ENCODE results near the gene SDC3. TPM values are rescaled to one million over a fixed set of nuclear protein-coding genes. Genes with fewer than 3 reads are reported as not detected.

The SDC3 gene
- total and polyA plus RNA-seq, 2 of the 8 experiments (the other 6 are each of a cell fraction or from before 2014, with no cell fraction given) = 7.0 to 27.0 TPM

DNA sequence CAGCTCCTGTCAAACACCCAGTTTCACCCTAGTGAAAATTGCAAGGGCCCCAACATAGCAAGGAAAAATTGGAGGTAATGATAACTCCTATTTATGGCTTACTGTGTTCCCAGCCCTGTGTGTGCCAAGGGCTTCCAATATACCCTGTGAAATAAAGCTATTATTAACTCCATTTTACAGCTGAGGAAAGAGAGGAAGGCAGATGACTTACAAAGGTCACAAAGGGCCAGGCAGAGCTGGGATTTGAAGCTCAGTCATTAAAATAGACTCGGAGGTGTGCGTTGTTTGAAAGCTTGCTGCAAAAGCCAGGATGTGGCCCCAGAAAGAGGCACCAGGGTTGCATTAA lies 20.2 kb upstream of the SDC3 start (continued):
- TF ChIP-seq, protein P1, sequence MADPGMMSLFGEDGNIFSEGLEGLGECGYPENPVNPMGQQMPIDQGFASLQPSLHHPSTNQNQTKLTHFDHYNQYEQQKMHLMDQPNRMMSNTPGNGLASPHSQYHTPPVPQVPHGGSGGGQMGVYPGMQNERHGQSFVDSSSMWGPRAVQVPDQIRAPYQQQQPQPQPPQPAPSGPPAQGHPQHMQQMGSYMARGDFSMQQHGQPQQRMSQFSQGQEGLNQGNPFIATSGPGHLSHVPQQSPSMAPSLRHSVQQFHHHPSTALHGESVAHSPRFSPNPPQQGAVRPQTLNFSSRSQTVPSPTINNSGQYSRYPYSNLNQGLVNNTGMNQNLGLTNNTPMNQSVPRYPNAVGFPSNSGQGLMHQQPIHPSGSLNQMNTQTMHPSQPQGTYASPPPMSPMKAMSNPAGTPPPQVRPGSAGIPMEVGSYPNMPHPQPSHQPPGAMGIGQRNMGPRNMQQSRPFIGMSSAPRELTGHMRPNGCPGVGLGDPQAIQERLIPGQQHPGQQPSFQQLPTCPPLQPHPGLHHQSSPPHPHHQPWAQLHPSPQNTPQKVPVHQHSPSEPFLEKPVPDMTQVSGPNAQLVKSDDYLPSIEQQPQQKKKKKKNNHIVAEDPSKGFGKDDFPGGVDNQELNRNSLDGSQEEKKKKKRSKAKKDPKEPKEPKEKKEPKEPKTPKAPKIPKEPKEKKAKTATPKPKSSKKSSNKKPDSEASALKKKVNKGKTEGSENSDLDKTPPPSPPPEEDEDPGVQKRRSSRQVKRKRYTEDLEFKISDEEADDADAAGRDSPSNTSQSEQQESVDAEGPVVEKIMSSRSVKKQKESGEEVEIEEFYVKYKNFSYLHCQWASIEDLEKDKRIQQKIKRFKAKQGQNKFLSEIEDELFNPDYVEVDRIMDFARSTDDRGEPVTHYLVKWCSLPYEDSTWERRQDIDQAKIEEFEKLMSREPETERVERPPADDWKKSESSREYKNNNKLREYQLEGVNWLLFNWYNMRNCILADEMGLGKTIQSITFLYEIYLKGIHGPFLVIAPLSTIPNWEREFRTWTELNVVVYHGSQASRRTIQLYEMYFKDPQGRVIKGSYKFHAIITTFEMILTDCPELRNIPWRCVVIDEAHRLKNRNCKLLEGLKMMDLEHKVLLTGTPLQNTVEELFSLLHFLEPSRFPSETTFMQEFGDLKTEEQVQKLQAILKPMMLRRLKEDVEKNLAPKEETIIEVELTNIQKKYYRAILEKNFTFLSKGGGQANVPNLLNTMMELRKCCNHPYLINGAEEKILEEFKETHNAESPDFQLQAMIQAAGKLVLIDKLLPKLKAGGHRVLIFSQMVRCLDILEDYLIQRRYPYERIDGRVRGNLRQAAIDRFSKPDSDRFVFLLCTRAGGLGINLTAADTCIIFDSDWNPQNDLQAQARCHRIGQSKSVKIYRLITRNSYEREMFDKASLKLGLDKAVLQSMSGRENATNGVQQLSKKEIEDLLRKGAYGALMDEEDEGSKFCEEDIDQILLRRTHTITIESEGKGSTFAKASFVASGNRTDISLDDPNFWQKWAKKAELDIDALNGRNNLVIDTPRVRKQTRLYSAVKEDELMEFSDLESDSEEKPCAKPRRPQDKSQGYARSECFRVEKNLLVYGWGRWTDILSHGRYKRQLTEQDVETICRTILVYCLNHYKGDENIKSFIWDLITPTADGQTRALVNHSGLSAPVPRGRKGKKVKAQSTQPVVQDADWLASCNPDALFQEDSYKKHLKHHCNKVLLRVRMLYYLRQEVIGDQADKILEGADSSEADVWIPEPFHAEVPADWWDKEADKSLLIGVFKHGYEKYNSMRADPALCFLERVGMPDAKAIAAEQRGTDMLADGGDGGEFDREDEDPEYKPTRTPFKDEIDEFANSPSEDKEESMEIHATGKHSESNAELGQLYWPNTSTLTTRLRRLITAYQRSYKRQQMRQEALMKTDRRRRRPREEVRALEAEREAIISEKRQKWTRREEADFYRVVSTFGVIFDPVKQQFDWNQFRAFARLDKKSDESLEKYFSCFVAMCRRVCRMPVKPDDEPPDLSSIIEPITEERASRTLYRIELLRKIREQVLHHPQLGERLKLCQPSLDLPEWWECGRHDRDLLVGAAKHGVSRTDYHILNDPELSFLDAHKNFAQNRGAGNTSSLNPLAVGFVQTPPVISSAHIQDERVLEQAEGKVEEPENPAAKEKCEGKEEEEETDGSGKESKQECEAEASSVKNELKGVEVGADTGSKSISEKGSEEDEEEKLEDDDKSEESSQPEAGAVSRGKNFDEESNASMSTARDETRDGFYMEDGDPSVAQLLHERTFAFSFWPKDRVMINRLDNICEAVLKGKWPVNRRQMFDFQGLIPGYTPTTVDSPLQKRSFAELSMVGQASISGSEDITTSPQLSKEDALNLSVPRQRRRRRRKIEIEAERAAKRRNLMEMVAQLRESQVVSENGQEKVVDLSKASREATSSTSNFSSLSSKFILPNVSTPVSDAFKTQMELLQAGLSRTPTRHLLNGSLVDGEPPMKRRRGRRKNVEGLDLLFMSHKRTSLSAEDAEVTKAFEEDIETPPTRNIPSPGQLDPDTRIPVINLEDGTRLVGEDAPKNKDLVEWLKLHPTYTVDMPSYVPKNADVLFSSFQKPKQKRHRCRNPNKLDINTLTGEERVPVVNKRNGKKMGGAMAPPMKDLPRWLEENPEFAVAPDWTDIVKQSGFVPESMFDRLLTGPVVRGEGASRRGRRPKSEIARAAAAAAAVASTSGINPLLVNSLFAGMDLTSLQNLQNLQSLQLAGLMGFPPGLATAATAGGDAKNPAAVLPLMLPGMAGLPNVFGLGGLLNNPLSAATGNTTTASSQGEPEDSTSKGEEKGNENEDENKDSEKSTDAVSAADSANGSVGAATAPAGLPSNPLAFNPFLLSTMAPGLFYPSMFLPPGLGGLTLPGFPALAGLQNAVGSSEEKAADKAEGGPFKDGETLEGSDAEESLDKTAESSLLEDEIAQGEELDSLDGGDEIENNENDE (IDR thresholded peaks at IDR 0.05; ENCODE audit: insufficient replicate concordance, low read length) = no peak
- no peak for TF ChIP-seq CEBPB (IDR thresholded peaks at IDR 0.05; ENCODE audit: low read depth, low read length)
- TF ChIP-seq SUZ12 (IDR thresholded peaks at IDR 0.05; ENCODE audit: low read length) = no peak
- no peak for TF ChIP-seq RBBP5 (IDR thresholded peaks at IDR 0.05; ENCODE audit: borderline replicate concordance, low read depth, low read length)
- TF ChIP-seq JUND (IDR thresholded peaks at IDR 0.05; ENCODE audit: low read length) = no peak
- no peak for TF ChIP-seq CTCF (IDR thresholded peaks at IDR 0.05; ENCODE audit: control extremely low read depth in 1 of 3, insufficient read depth in 1 of 3, low read depth in 1 of 3, low read length in 3 of 3)
- no peak for TF ChIP-seq TEAD4 (IDR thresholded peaks at IDR 0.05; ENCODE audit: low read depth, low read length)
